NCI-H345 treated with DMSO at 0.1 percent for 48 hours (cell line): ENCODE data around the gene ASB2.

Experiments used
- DNase-seq: peaks from one replicate; lab custom pipeline; 2025; ENCODE audit not compliant: unreplicated experiment; lab: John Stamatoyannopoulos, UW

Gene ASB2

GRCh38 chr14:93906341-93907329 is 69.7 kb downstream of the ASB2 start:
- peak; percentile 66 for DNase-seq

- no peak for DNase-seq
Observed at GRCh38 chr14:93905623-93906022, 70.7 kb downstream of the ASB2 start.

DNA sequence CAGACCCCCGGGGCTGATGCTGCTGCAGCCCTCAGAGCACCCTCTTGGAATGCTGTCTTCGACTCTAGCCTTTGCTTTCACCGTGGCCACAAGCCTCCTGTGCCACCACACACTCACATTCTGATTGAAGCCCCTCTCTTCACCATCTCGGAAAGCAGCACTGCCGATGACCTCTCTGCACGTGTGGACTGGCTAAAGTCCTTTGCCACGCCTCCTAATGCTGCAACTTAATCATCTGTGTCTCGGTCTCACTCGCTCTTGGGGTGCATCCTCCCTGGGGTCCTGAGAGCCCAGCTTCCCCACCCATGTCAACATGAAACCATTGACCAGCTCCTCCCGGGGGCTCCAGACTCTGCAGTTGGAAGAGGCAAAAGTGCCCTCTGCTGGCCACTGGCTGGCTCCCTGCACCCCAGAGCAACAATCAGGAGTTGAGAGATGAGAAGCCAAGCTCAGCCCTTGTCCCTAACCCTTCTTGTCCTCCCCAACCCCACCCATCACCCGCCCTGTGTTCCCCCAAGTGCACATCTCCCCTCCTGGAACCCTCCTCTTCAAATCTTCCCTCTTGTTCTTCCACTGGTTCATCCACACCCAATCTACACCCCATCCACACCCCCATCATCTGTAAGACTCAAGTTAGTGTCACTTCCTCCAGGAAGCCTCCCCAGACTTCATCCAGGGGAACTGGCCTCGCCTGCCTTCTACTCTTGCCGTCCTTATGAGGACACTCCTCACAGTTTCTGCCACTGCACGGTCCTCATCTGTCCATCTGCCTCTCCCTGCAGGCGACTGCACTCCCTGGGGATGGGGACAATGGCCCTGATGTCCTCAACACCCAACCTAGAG is 72.8 kb downstream of the ASB2 start:
- peak; percentile 11 for DNase-seq

- DNase-seq: no peak
Observed at GRCh38 chr14:93902619-93903307, 73.6 kb downstream of the ASB2 start.

GRCh38 chr14:93901813-93902212 is 74.6 kb downstream of the ASB2 start:
- no peak for DNase-seq

GRCh38 chr14:93898731-93899130 is 77.6 kb downstream of the ASB2 start:
- DNase-seq: no peak

- no peak for DNase-seq
Observed at GRCh38 chr14:93898081-93898611, 78.2 kb downstream of the ASB2 start.

DNA sequence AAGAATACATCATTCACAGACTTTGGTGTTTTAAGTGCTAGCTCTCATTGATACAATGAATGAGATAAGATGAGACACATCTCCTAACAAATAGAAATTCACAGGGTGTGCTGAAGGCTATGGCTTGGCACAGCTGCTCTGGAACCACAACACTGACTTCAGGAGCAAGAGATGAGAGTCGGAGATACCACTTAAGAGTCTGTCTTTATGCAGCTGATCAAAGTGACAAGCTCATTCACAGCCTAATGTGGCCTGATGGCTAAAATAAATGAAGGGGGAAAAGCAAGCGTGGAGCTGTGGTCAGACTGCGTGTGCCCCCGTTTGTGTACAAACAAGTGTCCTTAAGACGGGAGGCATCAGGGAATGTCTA is 78.9 kb downstream of the ASB2 start:
- no peak for DNase-seq

- DNase-seq: no peak
Observed at GRCh38 chr14:93895023-93895604, 81.3 kb downstream of the ASB2 start.

- DNase-seq: no peak
Observed at GRCh38 chr14:93893661-93894261, 82.6 kb downstream of the ASB2 start.

- peak; percentile 47 for DNase-seq
Observed at GRCh38 chr14:93892923-93893558, 83.3 kb downstream of the ASB2 start.

DNA sequence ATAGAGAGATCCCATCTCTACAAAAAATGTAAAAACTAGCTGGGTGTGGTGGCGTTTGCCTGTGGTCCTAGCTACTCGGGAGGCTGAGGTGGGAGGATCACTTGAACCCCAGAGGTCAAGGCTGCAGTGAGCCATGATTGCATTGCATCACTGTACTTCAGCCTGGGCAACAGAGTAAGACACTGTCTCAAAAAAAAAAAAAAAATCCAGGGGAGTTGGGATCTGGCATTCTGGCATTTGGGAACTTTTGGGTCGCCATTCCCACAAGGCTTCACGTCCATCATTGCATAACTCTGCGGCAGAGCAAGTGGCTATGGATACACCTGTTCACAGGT is 83.9 kb downstream of the ASB2 start:
- no peak for DNase-seq

DNA sequence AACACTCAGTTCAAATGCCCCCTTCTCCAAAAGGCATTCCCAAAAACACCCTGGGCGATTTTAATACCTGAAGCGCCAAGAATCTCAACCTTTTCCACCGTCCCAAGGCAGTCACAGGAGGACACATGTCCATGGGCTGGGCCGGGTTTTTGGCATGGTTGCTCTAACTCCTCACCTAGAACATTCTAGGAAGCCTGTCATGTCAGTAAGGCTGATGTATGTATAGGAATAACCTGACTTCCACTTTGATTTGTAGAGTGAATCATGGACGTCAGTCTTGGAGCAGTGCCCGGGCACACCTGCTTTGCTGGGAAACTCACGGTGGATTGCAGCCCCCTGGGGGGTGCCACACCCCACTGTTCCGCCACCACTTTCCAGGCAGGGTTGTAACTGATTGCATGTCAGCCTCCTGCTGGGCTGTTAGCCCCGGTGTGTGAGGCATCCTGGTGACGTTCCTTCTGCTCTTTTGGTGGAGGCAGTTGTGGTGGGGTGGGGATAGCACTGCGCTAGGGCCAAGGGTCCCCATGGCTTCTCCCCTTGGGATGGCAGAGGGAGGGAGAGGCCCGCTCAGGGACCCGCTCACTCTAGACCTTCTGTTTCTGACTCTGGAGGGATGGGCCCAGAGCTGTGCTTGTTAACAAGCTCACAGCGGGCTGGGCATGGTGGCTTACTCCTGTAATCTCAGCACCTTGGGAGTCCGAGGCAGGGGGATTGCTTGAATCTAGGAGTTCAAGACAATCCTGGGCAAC is 84.4 kb downstream of the ASB2 start:
- DNase-seq: peak; percentile 41

DNA sequence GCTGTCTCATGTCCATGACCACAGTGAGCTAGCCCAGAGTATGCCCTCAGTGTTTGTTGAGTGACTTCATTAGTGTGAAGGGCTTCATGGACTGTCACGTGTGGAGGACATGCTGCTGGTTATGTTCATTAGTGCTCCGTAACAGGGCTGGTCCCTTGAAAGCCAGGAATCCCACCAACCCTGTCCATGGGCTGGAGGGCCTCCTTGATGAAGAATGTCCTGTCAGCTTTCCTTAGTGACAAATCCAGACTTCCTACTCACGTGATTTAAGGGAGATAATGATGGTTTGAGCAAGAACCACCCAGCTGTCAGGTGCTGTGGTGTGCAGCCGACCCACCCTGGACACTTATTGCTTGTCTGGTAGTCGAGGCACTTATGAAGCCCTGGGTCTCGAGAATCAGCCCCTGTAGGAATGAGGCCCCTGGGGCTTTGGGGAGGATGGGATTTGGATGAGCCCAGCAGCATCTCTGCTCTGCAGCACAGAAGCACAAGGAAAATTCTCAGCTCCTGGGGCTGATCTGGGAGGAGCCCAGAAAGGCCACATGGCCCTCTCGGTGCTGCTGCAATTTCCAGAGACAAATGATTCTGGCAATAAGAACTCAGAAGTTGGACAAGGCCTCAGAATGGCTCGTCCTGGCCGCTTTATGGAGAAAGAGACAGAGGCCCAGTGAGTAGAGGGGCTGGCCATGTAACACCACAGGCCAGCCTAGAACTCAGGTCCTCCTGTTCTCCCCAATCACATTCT is 86.5 kb downstream of the ASB2 start:
- no peak for DNase-seq

- no peak for DNase-seq
Observed at GRCh38 chr14:93888995-93889394, 87.4 kb downstream of the ASB2 start.

DNA sequence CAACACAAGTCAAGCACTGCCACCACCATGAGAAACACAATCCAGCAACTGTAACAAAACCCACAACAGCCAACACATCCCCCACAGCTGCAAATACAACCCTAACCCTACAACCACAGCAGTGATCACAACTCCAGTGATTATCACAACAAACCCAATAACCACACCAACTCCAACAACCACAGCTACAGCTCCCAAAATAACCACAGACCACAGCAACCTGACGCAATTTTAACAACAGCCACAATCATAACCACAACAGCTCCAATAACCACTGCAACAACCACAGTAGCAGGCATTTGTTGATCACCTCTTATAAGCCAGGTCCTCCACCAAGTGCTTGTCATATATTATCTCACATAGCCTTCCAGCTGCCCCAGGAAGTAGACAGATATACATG is 91.4 kb downstream of the ASB2 start:
- no peak for DNase-seq
